Activated CD4-positive, alpha-beta T cell treated with anti-CD3 and anti-CD28 coated beads, Interleukin-10, Interleukin-2, amounts not matched to agents 100 ng/mL and 50 ng/mL, durations not matched to agents 16 hours and 8 hours (primary cell): ENCODE data around the gene DROSHA.
"Not testable (repeated sequence)": the region's sequence is repeated elsewhere in the genome, so short reads cannot be mapped to it uniquely, and the experiment has no call there.

Experiments used
- DNase-seq: peaks from one replicate; pipeline ENCODE4 v3.0.0-alpha.2; 2020

The DROSHA gene, protein sequence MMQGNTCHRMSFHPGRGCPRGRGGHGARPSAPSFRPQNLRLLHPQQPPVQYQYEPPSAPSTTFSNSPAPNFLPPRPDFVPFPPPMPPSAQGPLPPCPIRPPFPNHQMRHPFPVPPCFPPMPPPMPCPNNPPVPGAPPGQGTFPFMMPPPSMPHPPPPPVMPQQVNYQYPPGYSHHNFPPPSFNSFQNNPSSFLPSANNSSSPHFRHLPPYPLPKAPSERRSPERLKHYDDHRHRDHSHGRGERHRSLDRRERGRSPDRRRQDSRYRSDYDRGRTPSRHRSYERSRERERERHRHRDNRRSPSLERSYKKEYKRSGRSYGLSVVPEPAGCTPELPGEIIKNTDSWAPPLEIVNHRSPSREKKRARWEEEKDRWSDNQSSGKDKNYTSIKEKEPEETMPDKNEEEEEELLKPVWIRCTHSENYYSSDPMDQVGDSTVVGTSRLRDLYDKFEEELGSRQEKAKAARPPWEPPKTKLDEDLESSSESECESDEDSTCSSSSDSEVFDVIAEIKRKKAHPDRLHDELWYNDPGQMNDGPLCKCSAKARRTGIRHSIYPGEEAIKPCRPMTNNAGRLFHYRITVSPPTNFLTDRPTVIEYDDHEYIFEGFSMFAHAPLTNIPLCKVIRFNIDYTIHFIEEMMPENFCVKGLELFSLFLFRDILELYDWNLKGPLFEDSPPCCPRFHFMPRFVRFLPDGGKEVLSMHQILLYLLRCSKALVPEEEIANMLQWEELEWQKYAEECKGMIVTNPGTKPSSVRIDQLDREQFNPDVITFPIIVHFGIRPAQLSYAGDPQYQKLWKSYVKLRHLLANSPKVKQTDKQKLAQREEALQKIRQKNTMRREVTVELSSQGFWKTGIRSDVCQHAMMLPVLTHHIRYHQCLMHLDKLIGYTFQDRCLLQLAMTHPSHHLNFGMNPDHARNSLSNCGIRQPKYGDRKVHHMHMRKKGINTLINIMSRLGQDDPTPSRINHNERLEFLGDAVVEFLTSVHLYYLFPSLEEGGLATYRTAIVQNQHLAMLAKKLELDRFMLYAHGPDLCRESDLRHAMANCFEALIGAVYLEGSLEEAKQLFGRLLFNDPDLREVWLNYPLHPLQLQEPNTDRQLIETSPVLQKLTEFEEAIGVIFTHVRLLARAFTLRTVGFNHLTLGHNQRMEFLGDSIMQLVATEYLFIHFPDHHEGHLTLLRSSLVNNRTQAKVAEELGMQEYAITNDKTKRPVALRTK (N-terminal part only)

DNA sequence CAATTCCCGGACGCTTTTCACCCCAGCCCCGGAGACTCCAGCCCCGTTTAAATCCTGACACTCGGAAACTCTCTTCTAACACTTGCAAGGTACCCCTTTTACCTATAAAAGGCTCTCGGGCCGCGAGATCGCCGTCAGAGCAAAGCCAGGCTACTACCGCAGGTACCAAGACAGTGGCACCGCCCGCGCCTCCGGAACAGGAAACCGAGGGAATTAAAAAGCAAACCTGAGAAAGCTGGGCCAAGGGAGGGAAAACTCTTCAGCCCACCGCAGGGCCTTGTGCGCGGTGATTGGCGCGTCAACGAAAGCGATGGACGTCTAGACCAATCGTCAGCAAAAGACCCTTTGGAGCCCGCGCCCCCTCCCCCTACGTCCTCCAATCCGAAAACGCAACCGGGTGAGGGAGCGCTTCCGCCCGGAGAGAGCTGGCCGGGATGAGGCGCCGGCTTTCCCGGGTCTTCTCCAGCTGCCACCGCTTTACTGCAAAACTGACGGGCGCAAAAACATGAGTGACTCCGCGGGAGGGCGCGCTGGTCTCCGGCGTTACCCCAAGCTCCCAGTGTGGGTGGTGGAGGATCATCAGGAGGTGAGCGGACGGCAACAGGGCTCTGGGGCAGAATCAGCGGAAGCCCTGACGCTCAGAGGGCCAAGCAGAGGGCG, at the start of gene DROSHA, which contains the start of gene C5orf22:
DROSHA (minus strand) TSS at position 206 of the 660 bp plus-strand sequence. CDS start 3,034 bp downstream, outside the sequence.
C5orf22 (plus strand) TSS at position 414 of the 660 bp plus-strand sequence; CDS start at position 506, 92 bp downstream.
- peak; percentile 96 for DNase-seq

GRCh38 chr5:31579558-31579957, 47.7 kb upstream of the DROSHA start:
- no peak for DNase-seq

GRCh38 chr5:31577438-31577837, 45.5 kb upstream of the DROSHA start:
- DNase-seq = no peak

DNA sequence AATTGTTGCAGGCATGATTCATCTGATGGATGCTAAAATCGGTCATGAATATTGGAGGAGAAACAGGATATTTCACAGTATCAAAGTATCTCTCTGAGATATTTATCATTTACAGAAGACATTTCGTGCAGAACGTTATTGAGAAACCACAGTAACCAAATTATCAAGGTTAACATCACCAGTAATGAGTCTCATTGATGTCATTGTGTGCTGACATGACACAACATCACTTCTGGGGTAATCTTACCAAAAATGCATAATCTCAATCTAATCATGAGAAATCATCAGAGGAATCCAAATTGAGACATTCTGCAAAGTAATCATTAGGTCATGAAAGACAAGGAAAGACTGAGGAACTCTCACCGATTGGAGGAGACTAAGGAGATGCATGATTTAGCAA, 42.9 kb upstream of the DROSHA start:
- DNase-seq = peak; percentile 2

DNA sequence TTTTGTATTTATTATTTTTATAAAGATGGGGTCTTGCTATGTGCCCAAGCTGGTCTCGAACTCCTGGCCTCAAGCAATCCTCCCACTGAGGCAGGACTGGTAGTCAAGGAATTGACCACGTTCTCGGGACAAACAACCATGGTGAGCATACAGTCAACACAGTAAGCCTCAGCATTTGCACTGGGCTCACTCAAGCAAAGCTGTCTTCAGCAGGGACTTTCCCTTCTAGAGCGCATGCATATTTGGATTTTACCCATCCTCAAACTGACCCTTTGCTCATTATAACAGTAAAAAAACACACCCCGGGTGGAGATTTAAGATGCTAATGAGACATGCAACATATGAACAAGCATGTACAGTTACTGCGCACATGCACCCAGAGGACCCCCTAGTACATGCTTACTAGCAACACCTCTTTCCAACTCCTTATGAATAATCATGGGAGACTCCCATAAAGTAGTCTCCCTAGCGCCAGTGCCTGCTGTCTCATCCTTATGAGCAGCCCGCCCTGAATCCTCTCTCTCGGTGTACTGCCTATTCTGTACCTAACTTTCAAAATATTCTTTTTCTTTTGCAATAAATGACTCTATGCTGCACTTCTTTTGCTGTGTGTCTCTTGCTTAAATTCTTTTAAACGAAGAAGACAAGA, 41.7 kb upstream of the DROSHA start:
- no peak for DNase-seq

GRCh38 chr5:31569068-31569467, 37.2 kb upstream of the DROSHA start:
- DNase-seq = no peak

DNA sequence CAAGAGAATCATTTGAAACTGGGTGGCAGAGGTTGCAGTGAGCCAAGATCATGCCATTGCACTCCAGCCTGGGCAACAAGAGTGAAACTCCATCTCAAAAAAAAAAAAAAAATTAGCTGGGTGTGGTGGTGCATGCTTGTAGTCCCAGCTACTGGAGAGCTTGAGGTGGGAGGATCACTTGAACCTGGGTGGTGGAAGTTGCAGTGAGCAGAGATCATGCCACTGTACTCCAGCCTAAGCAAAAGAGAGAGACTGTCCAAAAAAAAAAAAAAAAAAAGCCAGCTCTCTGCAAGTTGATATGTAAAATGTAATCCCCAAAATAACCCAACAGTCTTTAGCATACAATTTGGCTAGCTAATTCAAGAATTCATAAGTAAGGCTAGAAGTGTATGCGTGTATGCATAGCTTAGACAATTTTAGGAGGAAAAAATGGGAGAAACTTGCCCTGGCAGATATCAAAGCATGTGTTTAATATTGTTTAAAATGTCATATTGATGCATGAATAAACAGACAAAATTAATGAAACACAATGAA, 36.5 kb upstream of the DROSHA start:
- DNase-seq = no peak

DNA sequence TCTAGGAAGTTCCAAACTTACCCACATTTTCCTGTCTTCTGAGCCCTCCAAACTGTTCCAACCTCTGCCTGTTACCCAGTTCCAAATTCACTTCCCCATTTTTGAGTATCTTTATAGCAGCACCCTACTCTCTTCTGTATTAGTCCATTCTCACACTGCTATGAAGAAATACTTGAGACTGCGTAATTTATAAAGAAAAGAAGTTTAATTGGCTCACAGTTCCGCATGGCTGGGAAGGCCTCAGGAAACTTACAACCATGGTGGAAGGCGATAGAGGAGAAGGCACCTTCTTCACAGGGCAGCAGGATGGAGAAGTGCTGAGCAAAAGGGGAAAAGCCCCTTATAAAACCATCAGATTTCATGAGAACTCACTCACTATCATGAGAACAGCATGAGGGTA, 34.5 kb upstream of the DROSHA start:
- not testable (repeated sequence) for DNase-seq

GRCh38 chr5:31563216-31563615, 31.3 kb upstream of the DROSHA start:
- no peak for DNase-seq

DNA sequence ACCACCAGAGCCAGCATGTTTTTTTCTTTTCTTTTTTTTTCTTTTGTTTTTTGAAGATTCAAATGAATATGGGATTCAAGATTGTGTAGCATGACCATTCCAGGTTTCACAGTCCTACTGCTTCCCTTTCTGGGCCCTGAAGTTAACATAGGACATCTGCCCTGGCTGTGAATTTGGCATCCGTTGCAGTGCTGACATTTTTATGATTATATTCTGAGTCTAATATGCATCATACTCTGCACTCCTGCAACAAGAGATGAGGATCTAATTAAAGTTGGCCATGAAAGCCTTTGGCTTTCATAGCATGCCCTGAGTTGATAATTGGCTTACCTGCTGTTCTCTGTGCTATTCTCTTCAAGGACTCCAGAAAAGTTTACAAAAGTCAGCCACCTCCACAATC, 30.1 kb upstream of the DROSHA start:
- DNase-seq = no peak

DNA sequence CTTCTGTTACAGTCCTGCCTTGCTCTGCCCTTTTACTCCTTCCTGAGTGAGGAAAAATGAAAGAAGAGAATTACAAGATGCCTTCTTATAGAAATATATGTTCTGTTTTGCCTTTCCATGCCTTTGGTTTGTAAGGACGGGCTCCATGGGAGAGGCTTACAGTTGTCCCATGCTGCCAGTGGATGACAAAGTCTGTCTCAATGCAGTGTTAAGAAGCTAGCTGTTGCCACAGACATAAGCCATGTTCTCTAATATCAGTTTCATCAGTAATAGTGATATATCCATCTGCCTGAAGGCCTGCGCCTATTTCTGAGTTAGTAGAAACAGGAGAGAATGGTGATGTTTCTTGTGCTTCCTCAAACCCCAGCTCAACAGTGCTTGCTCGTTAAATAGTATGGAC, 28.0 kb upstream of the DROSHA start:
- DNase-seq = no peak

DNA sequence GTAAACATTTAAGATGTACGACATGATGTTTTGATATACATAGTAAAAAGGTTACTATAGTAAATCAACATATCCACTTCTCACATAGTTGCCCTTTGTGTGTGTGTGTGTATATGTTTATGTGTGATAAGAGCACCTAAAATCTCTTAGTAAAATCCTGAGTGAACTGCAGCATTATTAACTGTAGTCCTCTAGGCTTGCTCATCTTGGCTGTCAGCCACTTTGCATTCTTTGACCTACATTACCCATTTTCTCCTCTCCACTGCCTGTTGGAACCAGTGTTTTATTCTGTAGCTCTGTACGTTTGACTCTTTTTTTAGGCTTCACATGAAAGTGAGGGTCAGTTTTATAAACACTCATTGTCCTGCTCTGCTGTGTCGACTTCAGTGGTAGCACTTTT, 24.6 kb upstream of the DROSHA start:
- DNase-seq = no peak

DNA sequence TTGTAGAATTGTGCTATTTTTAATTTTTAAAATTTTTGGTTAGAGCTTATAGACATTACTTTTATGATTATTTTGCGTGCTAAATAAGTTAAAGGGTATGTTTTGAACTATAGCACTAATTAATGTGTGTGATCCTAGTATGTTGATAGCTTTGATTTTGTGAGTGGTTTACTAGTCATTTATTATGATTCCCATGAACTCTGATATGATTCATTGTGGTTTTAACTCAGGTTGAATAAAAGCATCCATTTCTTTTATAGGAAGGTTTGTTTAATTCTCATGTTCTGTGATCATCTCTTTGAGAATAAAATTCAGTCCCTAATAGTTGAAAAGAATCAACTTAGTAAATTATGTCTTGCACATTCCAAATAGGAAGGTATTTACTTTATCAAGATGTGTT, 22.7 kb upstream of the DROSHA start:
- no peak for DNase-seq

GRCh38 chr5:31553863-31554262, 22.0 kb upstream of the DROSHA start:
- DNase-seq = no peak

DNA sequence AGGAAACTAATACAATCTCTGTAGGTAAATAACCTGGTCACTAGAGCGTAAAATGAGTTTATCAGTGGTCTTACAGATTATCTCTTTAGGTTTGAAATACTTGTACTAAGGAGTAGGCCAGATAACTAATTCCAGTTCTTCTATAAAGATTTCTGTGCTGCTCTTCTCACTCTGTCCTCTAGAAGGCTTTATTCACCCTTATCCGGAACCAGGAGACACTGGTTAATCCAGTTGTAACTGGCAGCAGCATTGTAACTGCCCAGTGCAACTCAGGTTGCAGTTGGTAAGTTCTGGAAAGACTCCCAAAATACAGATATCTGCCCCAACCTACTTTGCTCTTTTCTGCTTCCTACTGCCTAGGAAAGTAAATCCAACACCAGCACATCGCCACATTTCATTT, 20.0 kb upstream of the DROSHA start:
- DNase-seq = no peak

- DNase-seq = not testable (repeated sequence)
Measured at GRCh38 chr5:31549114-31549513, 17.2 kb upstream of the DROSHA start.

DNA sequence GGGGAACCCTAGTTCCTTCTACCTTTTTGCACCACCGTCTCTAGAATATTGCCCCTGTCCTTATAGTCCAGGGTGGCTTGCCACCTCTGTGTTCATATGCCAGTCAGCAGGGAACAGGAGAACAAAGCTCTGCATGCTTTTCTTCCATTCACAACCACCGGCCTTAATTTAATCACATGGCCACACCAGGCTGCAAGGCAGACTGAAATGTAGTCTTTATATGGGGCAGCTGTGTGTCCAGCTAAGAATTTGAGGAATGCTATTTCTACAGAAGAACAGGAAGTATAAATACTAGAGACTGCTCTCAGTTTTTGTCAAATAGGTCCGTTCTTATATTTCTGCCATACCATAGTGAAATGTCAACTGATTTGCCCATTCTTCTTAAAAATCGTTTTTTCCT, 6.0 kb upstream of the DROSHA start:
- no peak for DNase-seq

GRCh38 chr5:31537349-31537748, 5.5 kb upstream of the DROSHA start:
- DNase-seq = no peak

- no peak for DNase-seq
Measured at GRCh38 chr5:31536873-31537272, 5.0 kb upstream of the DROSHA start.

DNA sequence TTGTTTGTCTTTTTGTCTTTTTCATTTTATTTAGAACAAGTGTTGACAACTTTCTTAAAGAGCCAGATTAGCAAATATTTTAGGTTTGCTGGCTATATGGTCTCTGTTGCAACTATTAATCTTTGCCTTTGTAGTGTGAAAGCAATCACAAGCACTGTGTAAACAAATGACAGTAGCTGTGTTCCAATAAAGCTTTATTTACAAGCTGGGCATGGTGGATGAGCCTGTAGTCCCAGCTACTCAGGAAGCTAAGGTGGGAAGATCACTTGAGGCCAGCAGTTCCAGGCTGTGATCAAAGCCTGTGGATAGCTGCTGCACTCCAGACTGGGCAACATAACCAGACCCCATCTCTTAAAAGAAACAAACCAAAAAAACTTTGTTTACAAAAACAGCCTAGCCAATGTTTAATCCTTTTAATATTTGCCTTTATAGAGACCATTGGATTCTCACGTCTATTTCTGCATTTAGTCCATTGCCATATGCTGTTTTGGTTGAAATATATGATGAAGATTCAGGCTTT, 2.7 kb upstream of the DROSHA start:
- no peak for DNase-seq

DNA sequence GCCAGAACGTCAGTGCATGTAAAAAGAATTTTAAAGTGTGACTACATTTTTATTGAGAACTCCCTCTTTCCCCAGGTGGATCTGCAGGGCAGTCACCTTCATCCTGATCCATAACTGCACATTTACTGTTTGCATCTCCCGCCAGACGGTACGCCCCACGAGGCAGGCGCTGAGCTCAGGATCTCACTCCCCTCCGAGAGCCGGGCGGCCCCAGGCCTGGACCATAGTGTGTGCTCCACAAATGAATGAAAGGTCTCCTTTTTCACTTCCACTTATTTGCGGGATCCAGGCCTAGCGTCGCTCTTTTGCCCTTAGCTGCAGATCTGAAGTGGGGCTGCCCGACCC, 378 bp downstream of the DROSHA start:
- DNase-seq = peak; percentile 27
